Prostate gland (tissue), 2 donors: ENCODE results near the gene PPP2R5B. TPM values are rescaled to one million over a fixed set of nuclear protein-coding genes. Genes with fewer than 3 reads are reported as not detected.

ENCODE experiments used
- DNase-seq: peaks from one replicate; pipeline ENCODE4 v3.0.0-alpha.2; 2019; ENCODE audit warnings: low spot score
- H3K27ac ChIP-seq, 2 donors: fragments of 200-600 bp; sonication (generic); 2 replicates each; pipeline ENCODE4 v1.5.1; 2017 to 2019
- H3K27me3 ChIP-seq: fragments of 200-600 bp; sonication (generic); replicated peaks from 2 replicates; pipeline ENCODE4 v1.5.1; 2019; ENCODE audit not compliant: insufficient read depth
- H3K36me3 ChIP-seq, 2 donors: fragments of 200-600 bp; sonication (generic); 1 replicate in 1 of 2; 2 replicates in 1 of 2; pipeline versions ENCODE4 v1.5.1 to v1.8.1; 2017 to 2019
- H3K4me1 ChIP-seq: fragments of 200-600 bp; sonication (generic); replicated peaks from 2 replicates; pipeline ENCODE4 v1.5.1; 2019
- H3K4me3 ChIP-seq, 2 donors: fragments of 200-600 bp; sonication (generic); 2 replicates each; pipeline ENCODE4 v1.5.1; 2017 to 2019
- H3K9me3 ChIP-seq: fragments of 200-600 bp; sonication (generic); 2 replicates; pipeline ENCODE4 v1.5.1; 2017
- POLR2A ChIP-seq: fragments of 450-650 bp; IDR thresholded peaks from one replicate; pipeline ENCODE4 v1.6.1; 2016; ENCODE audit warnings: antibody characterized with exemption, mild to moderate bottlenecking
- POLR2AphosphoS5 ChIP-seq: sonication (generic); formaldehyde crosslinking; IDR thresholded peaks from one replicate; pipeline ENCODE4 v1.6.1; 2017; ENCODE audit warnings: antibody characterized with exemption
- WGBS: methylation state at CpG from one replicate; pipeline ENCODE4 v1.1.5; 2018; 5-methylcytosine and 5-hydroxymethylcytosine counted together
- intact Hi-C: fragments of 100-400 bp; cut with DNase I; formaldehyde crosslinking; loops from one replicate; pipeline ENCODE4 v1.14.2; 2022
- total RNA-seq, 2 donors: library from RNA; depleted of rRNA; stranded (reverse); fragments of >200 nt; gene quantifications; one replicate each; pipeline ENCODE4 v1.1.0, GENCODE V29; 2016
- TF ChIP-seq, protein P1 (sequence below), 4 experiments: fragments of 200-600 bp in 2 of 4; fragments of 450-650 bp in 2 of 4; sonication (generic) in 2 of 4; IDR thresholded peaks; 1 replicate in 3 of 4; 2 replicates in 1 of 4; pipeline ENCODE4 v1.5.1; 2016 to 2019; ENCODE audit warnings: antibody characterized with exemption in 4 of 4, mild to moderate bottlenecking in 2 of 4, moderate library complexity in 2 of 4

PPP2R5B gene
- total RNA-seq, 2 donors from 2014 or later: 14.1 to 32.6 TPM

DNA sequence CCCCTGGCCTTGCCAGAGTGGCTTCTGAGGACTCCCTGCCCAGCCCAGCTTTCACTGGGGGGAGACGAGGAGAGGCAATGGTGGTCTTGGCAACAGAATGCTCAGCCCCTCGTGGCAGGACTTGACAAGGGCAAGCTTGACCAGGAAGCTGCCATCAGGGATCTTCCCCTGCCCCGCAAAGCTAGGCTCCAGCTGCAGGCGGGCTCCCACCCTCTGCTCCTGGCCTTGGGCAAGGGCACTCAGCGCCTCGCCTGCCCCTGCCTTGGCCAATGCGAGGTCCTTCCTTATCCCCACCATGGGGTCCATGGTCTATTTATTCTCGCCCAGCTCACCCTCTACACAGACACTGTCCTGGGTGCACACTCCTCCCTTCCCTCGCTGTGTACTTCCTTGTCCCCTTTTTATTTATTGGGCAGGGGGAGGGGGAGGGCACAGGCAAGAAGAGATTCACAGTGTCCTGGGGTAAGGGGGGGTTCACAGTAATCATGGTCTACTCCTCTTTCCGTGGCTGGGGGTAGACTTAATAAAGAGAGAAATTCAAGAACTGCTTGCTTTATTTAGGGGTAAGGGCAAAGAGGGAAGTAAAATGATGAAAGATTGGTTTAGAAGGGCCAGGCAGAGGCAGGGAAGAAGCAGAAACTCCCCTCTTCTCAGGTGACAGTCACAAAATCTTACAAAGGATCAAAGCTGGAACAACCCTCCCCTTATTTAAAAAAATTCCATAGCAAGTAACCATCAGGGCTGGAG, 9.6 kb downstream of the PPP2R5B start:
- H3K36me3 ChIP-seq: peaks cover 0 to 8% of the 10 kb centered on the region in 2 donors
- DNase-seq: no peak
- intact Hi-C loops: no loop called here
- TF ChIP-seq, protein P1, sequence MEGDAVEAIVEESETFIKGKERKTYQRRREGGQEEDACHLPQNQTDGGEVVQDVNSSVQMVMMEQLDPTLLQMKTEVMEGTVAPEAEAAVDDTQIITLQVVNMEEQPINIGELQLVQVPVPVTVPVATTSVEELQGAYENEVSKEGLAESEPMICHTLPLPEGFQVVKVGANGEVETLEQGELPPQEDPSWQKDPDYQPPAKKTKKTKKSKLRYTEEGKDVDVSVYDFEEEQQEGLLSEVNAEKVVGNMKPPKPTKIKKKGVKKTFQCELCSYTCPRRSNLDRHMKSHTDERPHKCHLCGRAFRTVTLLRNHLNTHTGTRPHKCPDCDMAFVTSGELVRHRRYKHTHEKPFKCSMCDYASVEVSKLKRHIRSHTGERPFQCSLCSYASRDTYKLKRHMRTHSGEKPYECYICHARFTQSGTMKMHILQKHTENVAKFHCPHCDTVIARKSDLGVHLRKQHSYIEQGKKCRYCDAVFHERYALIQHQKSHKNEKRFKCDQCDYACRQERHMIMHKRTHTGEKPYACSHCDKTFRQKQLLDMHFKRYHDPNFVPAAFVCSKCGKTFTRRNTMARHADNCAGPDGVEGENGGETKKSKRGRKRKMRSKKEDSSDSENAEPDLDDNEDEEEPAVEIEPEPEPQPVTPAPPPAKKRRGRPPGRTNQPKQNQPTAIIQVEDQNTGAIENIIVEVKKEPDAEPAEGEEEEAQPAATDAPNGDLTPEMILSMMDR (IDR thresholded peaks at IDR 0.05): no peak
- TF ChIP-seq POLR2AphosphoS5 (no peak), POLR2A (no peak)
- H3K27me3 ChIP-seq: no peaks in the 10 kb centered on the region
- 83% methylated on average over 10 of the region's 10 CpGs for WGBS
- H3K9me3 ChIP-seq: no peaks in the 10 kb centered on the region
- no peak overlapping the region for H3K27ac ChIP-seq
- H3K4me3 ChIP-seq: no peak overlapping the region
- H3K4me1 ChIP-seq: no peaks in the 10 kb centered on the region

DNA sequence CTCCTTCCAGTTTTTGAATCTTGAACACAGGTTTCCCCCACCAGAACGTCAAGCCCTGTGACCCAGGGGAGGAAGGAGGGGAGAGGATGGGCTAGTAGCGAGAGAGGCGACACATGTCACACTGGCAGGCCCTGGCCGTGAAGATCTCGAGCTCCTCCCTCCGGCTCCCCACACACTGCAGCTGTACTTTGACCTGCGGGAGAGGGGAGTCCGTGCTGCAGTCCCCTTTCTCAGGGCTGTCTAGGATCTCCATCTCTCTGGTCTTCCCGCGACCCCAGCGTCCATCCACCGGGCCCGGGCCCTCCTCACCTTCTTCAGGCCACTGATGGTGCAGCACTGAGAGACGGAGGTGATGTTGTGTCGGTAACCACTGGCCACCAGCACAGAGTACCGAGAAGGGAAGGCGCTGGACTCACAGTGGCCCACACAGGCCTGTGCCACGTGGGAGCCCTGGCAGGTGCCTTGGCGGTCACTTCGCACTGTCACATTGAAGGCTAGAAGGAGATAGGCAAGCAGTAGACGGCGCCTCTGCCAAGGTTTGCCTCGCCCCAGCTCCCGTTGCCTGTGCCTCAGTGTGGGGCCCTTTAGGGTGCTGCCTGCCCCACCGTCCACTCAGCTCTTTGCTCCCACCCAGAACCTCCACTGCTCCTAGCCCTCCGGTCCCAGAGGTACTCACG, 10.3 kb downstream of the PPP2R5B start:
- Histone ChIP-seq H3K4me1 (no peaks in the 10 kb centered on the region), H3K27ac (no peak overlapping the region), H3K36me3 (peaks cover 0 to 8% of the 10 kb centered on the region in 2 donors), H3K9me3 (no peaks in the 10 kb centered on the region), H3K4me3 (no peak overlapping the region), H3K27me3 (no peaks in the 10 kb centered on the region)
- DNase-seq: no peak
- TF ChIP-seq POLR2AphosphoS5: no peak
- intact Hi-C loops: no loop called here
- 80% methylated on average over 27 of the region's 27 CpGs for WGBS

DNA sequence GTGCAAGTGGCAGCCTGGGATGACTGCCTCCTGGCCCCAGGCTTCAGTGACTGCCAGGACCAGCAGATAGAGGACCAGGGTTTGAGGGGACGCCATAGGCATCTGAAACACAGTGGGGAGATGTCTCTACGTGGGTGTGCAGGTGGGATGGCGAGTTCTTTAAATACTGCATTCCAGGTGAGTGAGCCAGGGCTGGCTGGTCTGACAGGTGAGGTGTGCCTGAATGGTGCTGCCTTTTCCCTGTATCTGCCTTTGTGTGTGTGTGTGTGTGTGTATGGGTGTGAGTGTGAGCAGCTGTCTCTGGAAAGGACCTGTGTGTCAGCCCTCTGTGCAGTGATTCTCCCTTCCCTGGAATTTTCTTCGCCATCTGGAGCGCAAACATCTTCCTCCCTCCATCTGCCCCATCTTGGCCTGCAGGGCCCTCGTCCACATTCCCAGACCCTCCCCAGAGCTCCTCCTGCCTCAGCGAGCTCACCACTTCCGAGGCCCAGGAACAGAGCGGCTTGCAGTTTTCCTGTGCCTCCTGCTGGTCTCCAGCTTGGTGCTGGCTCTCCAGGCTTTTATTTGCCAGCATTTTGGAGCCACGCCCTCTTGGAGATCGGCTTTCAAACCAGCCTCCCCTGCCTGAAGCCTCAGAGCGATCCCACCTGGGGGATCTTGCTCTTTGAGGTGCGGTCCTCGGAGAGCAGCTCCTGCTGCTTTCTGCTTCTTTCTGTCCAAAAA, 11.0 kb downstream of the PPP2R5B start, which contains the start of gene GPHA2:
Gene GPHA2 (minus strand): TSS at position 535 of the 723 bp plus-strand sequence. CDS start 433 bp downstream, at position 102.
- TF ChIP-seq, protein P1 (IDR thresholded peaks at IDR 0.05): no peak
- no peak for TF ChIP-seq POLR2A
- peak; percentile 13 for TF ChIP-seq POLR2AphosphoS5

DNA sequence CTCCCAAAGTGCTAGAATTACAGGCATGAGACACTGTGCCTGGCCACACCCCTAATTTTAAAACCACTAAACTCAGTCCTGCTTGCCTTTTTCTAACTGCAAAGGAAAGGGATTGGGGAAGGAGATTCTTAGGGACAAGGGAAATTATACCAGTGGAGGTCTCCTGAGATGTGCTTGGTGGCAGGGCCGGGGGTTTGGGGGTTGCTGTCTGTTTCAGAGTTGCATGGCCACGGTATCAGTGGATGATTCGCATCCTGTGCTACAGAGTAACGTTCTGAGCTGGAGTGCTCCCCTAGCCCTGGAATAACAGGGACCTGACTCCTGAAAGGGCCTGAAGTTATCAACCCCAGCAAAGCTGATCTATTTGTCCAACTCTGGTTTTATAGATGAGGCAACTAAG, 12.1 kb downstream of the PPP2R5B start:
- DNase-seq: no peak
- TF ChIP-seq POLR2AphosphoS5: no peak
- no peak for TF ChIP-seq POLR2A
- TF ChIP-seq, protein P1 (IDR thresholded peaks at IDR 0.05): no peak
- Histone ChIP-seq H3K4me1 (no peaks in the 10 kb centered on the region), H3K36me3 (peaks cover 0 to under 1% of the 10 kb centered on the region in 2 donors), H3K27ac (no peak overlapping the region), H3K27me3 (no peaks in the 10 kb centered on the region), H3K9me3 (no peaks in the 10 kb centered on the region), H3K4me3 (no peak overlapping the region)
- WGBS: 87% methylated on average over 4 of the region's 4 CpGs
- intact Hi-C loops: no loop called here

More for the DNA sequence above, 11.0 kb downstream of the PPP2R5B start, which contains the start of gene GPHA2:
- 34% methylated on average over 14 of the region's 14 CpGs for WGBS
- H3K27me3 ChIP-seq: no peaks in the 10 kb centered on the region
- H3K36me3 ChIP-seq: peaks cover 0 to 8% of the 10 kb centered on the region in 2 donors
- no peaks in the 10 kb centered on the region for H3K9me3 ChIP-seq
- H3K4me3 ChIP-seq: no peak within 1 kb of the TSS
- no peaks in the 10 kb centered on the region for H3K4me1 ChIP-seq
- no peak for DNase-seq
- H3K27ac ChIP-seq: no peak within 1 kb of the TSS
- intact Hi-C loops: no loop called here

DNA sequence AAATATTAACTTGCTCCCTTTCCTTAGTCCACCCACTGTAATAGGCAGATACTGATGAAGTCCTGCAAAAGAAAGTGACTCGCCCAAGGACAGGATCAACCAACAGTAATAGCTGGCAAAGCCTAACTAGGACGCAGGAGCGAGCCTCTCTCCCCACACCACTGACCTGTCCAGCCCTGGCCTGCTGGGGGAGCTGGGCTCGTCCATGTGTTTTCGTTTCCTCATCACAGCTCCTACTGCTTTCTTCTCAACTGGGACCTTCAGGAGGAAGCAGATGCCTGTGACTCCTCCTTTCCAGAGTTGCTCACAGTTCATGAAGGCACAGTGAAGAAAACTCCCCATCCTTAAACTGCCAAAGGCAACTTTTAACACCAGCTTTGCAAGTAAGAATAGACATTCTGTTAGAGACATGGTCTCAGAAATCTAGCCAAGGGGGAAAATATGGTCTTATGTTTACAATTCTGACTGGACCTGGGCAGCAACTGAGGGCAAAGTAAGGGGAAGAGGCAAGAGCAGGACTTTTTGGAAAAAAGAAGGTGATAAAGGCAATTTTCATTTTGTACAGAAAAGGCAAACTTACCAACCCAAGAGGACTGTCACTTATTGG, 22.8 kb downstream of the PPP2R5B start:
- no peaks in the 10 kb centered on the region for H3K27me3 ChIP-seq
- H3K4me3 ChIP-seq: no peak overlapping the region
- TF ChIP-seq POLR2AphosphoS5 (no peak), POLR2A (no peak)
- TF ChIP-seq, protein P1 (IDR thresholded peaks at IDR 0.05): no peak
- 54% methylated on average over 5 of the region's 5 CpGs for WGBS
- no peaks in the 10 kb centered on the region for H3K4me1 ChIP-seq
- H3K36me3 ChIP-seq: no peaks in the 10 kb centered on the region
- no peak overlapping the region for H3K27ac ChIP-seq
- H3K9me3 ChIP-seq: no peaks in the 10 kb centered on the region
- intact Hi-C loops: no loop called here
- DNase-seq: no peak
